ENCODE data around the gene C11orf16. TPM values are rescaled to one million over a fixed set of nuclear protein-coding genes. Genes with fewer than 3 reads are reported as not detected.
"Not testable (repeated sequence)": the region's sequence is repeated elsewhere in the genome, so short reads cannot be mapped to it uniquely, and the experiment has no call there.

C11orf16 gene
- total RNA-seq, 4 donors from 2014 or later: 1.5 TPM; not detected in 3

DNA sequence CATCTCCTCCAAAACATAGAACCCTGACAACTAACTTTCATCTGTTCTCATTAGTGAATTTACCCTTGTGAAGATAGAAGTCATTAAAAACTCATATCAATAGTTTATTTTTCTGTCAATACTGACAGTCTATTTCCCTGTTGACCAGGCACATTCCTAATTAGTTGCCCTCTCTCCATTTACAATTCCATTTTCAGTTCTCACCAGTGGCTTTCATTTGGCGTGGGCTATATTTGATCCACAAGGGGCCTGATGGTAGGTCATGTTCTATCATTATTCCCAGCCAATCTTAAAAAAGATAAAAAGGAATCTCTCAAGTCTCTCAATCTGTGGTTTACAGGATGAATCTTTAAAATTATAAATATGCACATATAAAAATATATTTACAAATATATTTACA lies 25.6 kb downstream of the C11orf16 start:
- no peaks in the 10 kb centered on the region for H3K9me3 ChIP-seq
- H3K27me3 ChIP-seq: no peaks in the 10 kb centered on the region
- no peaks in the 10 kb centered on the region for H3K4me1 ChIP-seq
- no peak overlapping the region for H3K27ac ChIP-seq
- no peak for DNase-seq
- intact Hi-C loops (cut with DNase I; ENCODE audit: low total_unique reads): no loop called here
- TF ChIP-seq, protein P1, sequence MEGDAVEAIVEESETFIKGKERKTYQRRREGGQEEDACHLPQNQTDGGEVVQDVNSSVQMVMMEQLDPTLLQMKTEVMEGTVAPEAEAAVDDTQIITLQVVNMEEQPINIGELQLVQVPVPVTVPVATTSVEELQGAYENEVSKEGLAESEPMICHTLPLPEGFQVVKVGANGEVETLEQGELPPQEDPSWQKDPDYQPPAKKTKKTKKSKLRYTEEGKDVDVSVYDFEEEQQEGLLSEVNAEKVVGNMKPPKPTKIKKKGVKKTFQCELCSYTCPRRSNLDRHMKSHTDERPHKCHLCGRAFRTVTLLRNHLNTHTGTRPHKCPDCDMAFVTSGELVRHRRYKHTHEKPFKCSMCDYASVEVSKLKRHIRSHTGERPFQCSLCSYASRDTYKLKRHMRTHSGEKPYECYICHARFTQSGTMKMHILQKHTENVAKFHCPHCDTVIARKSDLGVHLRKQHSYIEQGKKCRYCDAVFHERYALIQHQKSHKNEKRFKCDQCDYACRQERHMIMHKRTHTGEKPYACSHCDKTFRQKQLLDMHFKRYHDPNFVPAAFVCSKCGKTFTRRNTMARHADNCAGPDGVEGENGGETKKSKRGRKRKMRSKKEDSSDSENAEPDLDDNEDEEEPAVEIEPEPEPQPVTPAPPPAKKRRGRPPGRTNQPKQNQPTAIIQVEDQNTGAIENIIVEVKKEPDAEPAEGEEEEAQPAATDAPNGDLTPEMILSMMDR (IDR thresholded peaks at IDR 0.05): no peak
- no peak for TF ChIP-seq POLR2A (IDR thresholded peaks at IDR 0.05)
- no peaks in the 10 kb centered on the region for H3K36me3 ChIP-seq
- H3K4me3 ChIP-seq: no peak overlapping the region

DNA sequence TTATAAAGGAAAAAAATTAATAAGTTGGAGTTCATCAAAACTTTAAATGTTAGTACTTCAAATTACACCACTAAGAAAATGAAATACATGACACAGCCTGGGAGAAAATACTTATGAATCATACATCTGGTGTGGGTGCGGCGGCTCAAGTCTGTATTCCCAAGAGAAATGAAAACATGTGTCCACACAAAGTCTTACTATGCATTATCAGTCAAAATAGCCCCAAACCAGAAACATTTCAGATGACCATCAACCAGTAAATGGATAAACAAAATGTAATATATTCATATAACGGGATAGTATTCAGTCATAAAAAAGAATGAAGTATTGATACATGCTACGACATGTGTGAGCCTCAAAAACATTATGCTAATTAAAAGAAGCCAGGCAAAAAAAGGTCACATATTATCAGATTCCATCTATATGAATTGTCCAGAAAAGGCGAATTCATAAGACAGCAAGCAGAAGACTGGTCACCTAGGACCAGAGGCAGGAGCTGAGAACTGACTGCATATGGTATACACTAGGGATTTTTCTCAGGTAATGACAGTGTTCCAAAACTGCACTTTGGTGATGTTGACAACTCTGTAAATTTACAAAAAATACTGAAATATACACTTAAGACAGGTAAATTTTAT lies 27.1 kb downstream of the C11orf16 start:
- intact Hi-C loops (cut with DNase I; ENCODE audit: low total_unique reads): no loop called here
- H3K27me3 ChIP-seq: no peaks in the 10 kb centered on the region
- H3K4me1 ChIP-seq: no peaks in the 10 kb centered on the region
- no peaks in the 10 kb centered on the region for H3K9me3 ChIP-seq
- DNase-seq: no peak
- H3K27ac ChIP-seq: no peak overlapping the region
- TF ChIP-seq POLR2A (IDR thresholded peaks at IDR 0.05): no peak
- TF ChIP-seq, protein P1 (IDR thresholded peaks at IDR 0.05): no peak
- H3K4me3 ChIP-seq: no peak overlapping the region
- H3K36me3 ChIP-seq: no peaks in the 10 kb centered on the region

DNA sequence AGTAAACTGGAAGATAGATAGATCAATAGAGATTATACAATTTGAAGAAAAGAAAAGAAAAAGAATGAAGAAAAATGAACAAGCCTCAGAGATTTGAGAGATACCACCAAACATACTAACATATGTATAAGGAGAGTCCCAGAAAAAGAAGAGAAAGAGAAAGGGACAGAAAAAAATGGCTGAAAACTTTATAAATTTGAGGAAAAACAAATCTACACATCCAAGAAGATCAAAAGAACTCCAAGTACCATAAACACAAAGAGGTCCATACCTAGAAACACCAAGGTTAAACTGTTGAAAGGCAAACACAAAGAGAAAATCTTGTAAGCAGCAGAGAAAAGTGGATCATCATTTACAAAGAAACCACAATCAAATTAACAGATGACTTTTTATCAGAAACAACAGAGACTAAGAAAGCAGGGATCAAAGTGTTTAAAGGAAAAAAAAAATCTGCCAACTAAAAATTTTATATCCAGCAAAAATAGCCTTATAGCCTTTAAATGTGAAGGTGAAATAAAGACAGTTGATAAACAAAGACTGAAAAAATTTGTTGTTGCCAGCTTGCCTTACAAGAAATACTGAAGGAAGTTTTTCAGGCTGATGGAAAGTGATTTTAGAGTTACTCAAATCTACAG lies 33.5 kb downstream of the C11orf16 start:
- intact Hi-C loops (cut with DNase I; ENCODE audit: low total_unique reads): no loop called here
- H3K9me3 ChIP-seq: no peaks in the 10 kb centered on the region
- no peaks in the 10 kb centered on the region for H3K27me3 ChIP-seq
- H3K27ac ChIP-seq: no peak overlapping the region
- TF ChIP-seq POLR2A (IDR thresholded peaks at IDR 0.05): no peak
- TF ChIP-seq, protein P1 (IDR thresholded peaks at IDR 0.05): no peak
- no peak for DNase-seq
- no peak overlapping the region for H3K4me3 ChIP-seq
- no peaks in the 10 kb centered on the region for H3K4me1 ChIP-seq
- H3K36me3 ChIP-seq: no peaks in the 10 kb centered on the region

DNA sequence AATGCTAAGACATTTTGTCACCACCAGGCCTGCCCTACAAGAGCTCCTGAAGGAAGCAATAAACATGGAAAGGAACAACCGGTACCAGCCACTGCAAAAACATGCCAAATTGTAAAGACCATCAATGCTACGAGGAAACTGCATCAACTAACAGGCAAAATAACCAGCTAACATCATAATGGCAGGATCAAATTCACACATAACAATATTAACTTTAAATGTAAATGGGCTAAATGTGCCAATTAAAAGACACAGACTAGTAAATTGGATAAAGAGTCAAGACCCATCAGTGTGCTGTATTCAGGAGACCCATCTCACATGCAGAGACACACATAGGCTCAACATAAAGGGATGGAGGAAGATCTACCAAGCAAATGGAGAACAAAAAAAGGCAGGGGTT lies 41.6 kb downstream of the C11orf16 start:
- H3K36me3 ChIP-seq; H3K27me3 ChIP-seq; intact Hi-C loops (cut with DNase I; ENCODE audit: low total_unique reads); H3K9me3 ChIP-seq; H3K4me3 ChIP-seq; H3K27ac ChIP-seq; DNase-seq; H3K4me1 ChIP-seq: not testable (repeated sequence)

DNA sequence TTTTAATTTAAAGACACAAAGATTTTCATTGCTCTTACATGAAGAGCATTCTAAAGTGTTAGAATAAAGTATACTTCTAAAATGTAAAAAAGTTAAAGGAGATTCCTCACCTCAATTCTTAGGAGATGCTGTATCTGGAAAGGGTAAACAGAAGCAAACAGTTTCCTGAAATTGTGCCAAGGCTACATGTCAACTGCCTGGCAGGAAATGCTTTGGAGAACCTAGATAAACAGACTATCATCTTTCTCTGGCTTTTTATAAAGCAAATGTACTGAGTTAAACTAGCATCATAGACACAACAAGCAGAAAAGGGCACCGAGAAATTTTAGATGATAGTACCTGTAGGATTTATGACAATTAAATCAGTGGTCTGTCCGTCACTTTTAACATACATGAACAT lies 46.4 kb downstream of the C11orf16 start:
- no peak for TF ChIP-seq POLR2A (IDR thresholded peaks at IDR 0.05)
- TF ChIP-seq, protein P1 (IDR thresholded peaks at IDR 0.05): no peak
- no peaks in the 10 kb centered on the region for H3K9me3 ChIP-seq
- H3K27ac ChIP-seq: no peak overlapping the region
- H3K36me3 ChIP-seq: no peaks in the 10 kb centered on the region
- H3K4me3 ChIP-seq: no peak overlapping the region
- intact Hi-C loops (cut with DNase I; ENCODE audit: low total_unique reads): no loop called here
- H3K4me1 ChIP-seq: no peaks in the 10 kb centered on the region
- DNase-seq: no peak
- H3K27me3 ChIP-seq: no peaks in the 10 kb centered on the region

DNA sequence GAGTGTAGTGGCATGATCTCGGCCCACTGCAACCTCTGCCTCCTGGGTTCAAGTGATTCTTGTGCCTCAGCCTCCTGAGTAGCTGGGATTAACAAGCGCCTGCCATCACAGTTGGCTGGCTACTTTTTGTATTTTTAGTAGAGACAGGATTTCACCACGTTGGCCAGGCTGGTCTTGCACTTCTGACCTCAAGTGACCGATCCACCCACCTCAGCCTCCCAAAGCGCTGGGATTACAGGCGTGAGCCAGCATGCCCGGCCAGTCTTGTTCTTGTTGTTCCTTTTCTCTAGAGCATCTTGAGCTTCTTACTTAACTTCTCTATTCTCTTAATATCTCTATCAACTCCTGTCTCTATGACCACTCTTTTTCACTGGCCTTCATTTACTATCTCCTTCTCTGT lies 51.2 kb downstream of the C11orf16 start:
- H3K36me3 ChIP-seq; H3K27ac ChIP-seq; H3K9me3 ChIP-seq; H3K4me3 ChIP-seq; intact Hi-C loops (cut with DNase I; ENCODE audit: low total_unique reads); DNase-seq; H3K27me3 ChIP-seq; H3K4me1 ChIP-seq: not testable (repeated sequence)
